Spleen (tissue), 7 donors: ENCODE data around the gene DCUN1D4.

Experiments
- POLR2A ChIP-seq, 3 donors: fragments of 450-650 bp; IDR thresholded peaks; one replicate each; pipeline ENCODE4 v1.5.1; 2017; ENCODE audit warnings: antibody characterized with exemption in 3 of 3, mild to moderate bottlenecking in 1 of 3
- POLR2AphosphoS5 ChIP-seq, 3 donors: sonication (generic); formaldehyde crosslinking; IDR thresholded peaks; one replicate each; pipeline ENCODE4 v1.5.1; 2017; ENCODE audit warnings: antibody characterized with exemption in 3 of 3
- TF ChIP-seq, protein P1 (sequence below), 11 experiments: fragments of 200-600 bp in 7 of 11; fragments of 450-650 bp in 4 of 11; sonication (generic) in 4 of 11; IDR thresholded peaks in 8 of 11; conservative IDR thresholded peaks in 3 of 11; 1 replicate in 7 of 11; 2 replicates in 4 of 11; pipeline versions ENCODE4 v1.4.0 to v1.8.0; 2016 to 2021; ENCODE audit warnings: antibody characterized with exemption in 11 of 11, inconsistent platforms in 4 of 11, mild to moderate bottlenecking in 1 of 11
- donor health status: DM: no; HTN: no; CAD: no; lungs with moderate emphysema.
- donor health status: DM: no; HTN: no; CAD: no.
- donor health status: DM: no; HTN: no; CAD: no.

DNA sequence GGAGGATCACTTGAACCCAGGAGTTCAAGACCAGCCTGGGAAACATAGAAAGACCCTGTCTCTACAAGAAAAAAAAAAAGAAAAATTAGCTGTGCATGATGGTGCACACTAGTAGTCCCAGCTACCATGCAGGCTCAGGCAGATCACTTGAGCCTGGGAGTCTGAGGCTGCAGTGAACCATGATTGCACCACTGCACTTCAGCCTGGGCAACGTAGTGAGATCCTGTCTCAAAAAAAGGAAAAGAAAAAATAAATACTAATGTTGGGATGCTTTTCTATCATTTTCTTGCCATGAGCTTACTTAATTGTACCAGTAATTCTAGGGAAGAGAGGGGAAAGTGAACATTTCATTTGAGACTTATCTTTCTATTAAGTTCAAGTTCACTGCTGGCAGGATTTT is 19.8 kb downstream of the DCUN1D4 start:
- TF ChIP-seq, protein P1, sequence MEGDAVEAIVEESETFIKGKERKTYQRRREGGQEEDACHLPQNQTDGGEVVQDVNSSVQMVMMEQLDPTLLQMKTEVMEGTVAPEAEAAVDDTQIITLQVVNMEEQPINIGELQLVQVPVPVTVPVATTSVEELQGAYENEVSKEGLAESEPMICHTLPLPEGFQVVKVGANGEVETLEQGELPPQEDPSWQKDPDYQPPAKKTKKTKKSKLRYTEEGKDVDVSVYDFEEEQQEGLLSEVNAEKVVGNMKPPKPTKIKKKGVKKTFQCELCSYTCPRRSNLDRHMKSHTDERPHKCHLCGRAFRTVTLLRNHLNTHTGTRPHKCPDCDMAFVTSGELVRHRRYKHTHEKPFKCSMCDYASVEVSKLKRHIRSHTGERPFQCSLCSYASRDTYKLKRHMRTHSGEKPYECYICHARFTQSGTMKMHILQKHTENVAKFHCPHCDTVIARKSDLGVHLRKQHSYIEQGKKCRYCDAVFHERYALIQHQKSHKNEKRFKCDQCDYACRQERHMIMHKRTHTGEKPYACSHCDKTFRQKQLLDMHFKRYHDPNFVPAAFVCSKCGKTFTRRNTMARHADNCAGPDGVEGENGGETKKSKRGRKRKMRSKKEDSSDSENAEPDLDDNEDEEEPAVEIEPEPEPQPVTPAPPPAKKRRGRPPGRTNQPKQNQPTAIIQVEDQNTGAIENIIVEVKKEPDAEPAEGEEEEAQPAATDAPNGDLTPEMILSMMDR (IDR thresholded peaks at IDR 0.05 in 8 of 11, conservative IDR thresholded peaks at IDR 0.05 in 3 of 11), result no peak
- TF ChIP-seq POLR2A (IDR thresholded peaks at IDR 0.05) (no peak), POLR2AphosphoS5 (IDR thresholded peaks at IDR 0.05) (no peak)
